GM12872 (cell line): ENCODE measurements around the gene RPS18.

Source experiments
- CTCF ChIP-seq: IDR thresholded peaks from 3 replicates; pipeline ENCODE4 v1.5.1; 2011; ENCODE audit warnings: low read depth, mild to moderate bottlenecking, low read length, moderate library complexity; ENCODE audit not compliant: insufficient read depth

The RPS18 gene

GRCh38 chr6:33297956-33298772, 26.3 kb downstream of the RPS18 start:
- peak; percentile 26; the same call in 1 of the 3 replicates for TF ChIP-seq CTCF

GRCh38 chr6:33298773-33299236, 26.9 kb downstream of the RPS18 start, which contains the start of gene RGL2:
TSS of gene RGL2 (minus strand) at chr6:33298942. CDS start at chr6:33298610, 332 bp downstream.
- no peak for TF ChIP-seq CTCF

- peak; percentile 70 for TF ChIP-seq CTCF
Observed at GRCh38 chr6:33299237-33299944, 27.5 kb downstream of the RPS18 start.

- TF ChIP-seq CTCF, result no peak
Observed at GRCh38 chr6:33301877-33302276, 30.0 kb downstream of the RPS18 start.

- TF ChIP-seq CTCF, result no peak
Observed at GRCh38 chr6:33304216-33304615, 32.3 kb downstream of the RPS18 start.

- no peak for TF ChIP-seq CTCF
Observed at GRCh38 chr6:33305052-33305451, 33.2 kb downstream of the RPS18 start.

GRCh38 chr6:33306356-33306755, 34.5 kb downstream of the RPS18 start:
- no peak for TF ChIP-seq CTCF
